GM10266 (cell line): ENCODE measurements around the gene NUCKS1.

ENCODE experiments used
- DNase-seq: peaks from one replicate; pipeline ENCODE4 v3.0.0; 2012; ENCODE audit errors: extremely low spot score
- TF ChIP-seq, protein P1 (sequence below): IDR thresholded peaks from 2 replicates; pipeline ENCODE4 v1.5.1; 2012; ENCODE audit warnings: mild to moderate bottlenecking, low read depth; ENCODE audit not compliant: control insufficient read depth, insufficient read depth; ENCODE audit errors: missing control alignments

The NUCKS1 gene

DNA sequence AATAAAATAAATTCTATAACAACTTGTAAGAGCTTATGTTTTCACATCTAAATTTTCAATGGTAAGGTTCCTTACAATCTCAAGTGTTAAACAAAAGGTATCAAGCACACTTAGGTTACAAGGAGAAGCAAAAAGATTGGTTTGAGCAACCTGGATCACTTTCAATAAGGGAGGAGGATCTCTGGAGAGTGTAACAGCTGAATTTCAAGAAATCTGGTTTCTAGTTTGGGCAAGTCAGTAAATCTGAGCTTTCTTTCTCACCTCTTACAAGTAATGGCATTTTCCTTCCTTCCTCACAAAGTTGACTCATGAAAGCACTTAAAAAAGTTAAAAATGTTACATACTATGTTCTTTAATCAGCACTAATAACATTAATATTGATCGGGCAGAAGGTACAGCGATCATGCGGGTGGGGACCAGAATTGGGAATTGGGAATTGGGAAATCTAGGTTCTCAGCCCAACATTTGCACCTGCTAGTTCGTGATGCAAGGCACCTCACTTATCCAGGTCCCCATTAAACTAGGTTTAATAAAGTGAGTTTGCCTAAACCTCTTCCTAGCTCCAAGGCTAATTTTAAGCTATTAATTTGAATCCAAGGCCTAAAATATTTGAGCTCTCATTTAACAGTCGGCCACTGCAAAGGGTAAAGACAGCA lies 3.1 kb downstream of the NUCKS1 start:
- DNase-seq, result no peak
- TF ChIP-seq, protein P1, sequence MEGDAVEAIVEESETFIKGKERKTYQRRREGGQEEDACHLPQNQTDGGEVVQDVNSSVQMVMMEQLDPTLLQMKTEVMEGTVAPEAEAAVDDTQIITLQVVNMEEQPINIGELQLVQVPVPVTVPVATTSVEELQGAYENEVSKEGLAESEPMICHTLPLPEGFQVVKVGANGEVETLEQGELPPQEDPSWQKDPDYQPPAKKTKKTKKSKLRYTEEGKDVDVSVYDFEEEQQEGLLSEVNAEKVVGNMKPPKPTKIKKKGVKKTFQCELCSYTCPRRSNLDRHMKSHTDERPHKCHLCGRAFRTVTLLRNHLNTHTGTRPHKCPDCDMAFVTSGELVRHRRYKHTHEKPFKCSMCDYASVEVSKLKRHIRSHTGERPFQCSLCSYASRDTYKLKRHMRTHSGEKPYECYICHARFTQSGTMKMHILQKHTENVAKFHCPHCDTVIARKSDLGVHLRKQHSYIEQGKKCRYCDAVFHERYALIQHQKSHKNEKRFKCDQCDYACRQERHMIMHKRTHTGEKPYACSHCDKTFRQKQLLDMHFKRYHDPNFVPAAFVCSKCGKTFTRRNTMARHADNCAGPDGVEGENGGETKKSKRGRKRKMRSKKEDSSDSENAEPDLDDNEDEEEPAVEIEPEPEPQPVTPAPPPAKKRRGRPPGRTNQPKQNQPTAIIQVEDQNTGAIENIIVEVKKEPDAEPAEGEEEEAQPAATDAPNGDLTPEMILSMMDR, result no peak

- TF ChIP-seq, protein P1, result no peak
- no peak for DNase-seq
Observed at GRCh38 chr1:205744403-205744802, 5.6 kb downstream of the NUCKS1 start.

DNA sequence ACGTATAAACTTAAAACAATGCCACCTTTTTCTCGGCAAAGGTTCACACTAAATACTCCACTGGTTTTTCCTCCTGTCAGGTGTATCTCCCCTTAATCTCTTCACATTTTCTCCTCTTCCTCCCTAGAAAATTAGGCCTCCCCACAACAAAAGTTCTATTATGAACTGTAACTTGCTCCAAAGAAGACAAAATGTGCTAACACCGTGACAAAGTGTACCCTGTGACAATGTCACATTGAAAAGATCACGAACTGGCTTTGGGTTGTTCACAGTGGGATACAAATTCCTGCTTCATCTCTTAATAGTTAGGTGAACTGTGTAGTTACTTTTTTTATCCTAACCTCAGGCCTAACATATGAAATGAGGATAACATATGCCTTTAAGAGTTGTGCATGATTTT lies 6.0 kb downstream of the NUCKS1 start:
- TF ChIP-seq, protein P1, result no peak
- DNase-seq, result no peak

DNA sequence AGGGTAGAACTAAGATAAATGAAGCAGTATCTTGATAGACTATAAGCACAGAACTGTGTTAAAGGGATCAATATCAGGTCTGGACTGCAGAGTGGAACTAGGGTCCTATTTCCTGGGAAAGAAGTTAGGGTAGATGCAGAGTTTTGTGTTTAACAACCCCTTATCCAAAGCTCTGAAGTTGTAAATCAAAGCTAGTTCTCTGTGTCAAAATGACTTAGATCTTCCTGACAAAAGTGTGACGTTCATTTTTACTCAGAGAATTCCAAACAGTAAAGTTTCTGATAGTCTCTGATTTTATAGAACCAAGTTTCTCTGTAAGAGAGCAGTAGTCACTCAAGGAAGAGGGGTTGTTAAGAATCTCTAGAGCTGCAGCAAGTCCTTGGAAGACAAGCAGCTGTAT lies 8.3 kb downstream of the NUCKS1 start:
- TF ChIP-seq, protein P1, result no peak

GRCh38 chr1:205739348-205740160 lies 10.4 kb downstream of the NUCKS1 start:
- DNase-seq, result no peak
- TF ChIP-seq, protein P1, result no peak

More for the DNA sequence above, 8.3 kb downstream of the NUCKS1 start:
- DNase-seq, result no peak

GRCh38 chr1:205735218-205735617 lies 14.8 kb downstream of the NUCKS1 start:
- TF ChIP-seq, protein P1, result no peak

More at GRCh38 chr1:205735218-205735617, 14.8 kb downstream of the NUCKS1 start:
- DNase-seq, result no peak
